H9 (cell line): Measurements from ENCODE around the gene BEX4. TPM values are rescaled to one million over a fixed set of nuclear protein-coding genes. Genes with fewer than 3 reads are reported as not detected.

Experiments used
- DNase-seq: peaks from one replicate; pipeline ENCODE4 v3.0.0-alpha.2; 2017
- H2AFZ ChIP-seq: one replicate; pipeline ENCODE4 v1.6.1; 2013; ENCODE audit warnings: mild to moderate bottlenecking, low read length, control low read depth, moderate library complexity
- H2AK5ac ChIP-seq: 2 replicates; pipeline ENCODE4 v1.6.1; 2013; ENCODE audit warnings: low read length, control low read depth, mixed read lengths; ENCODE audit not compliant: insufficient read length
- H2BK120ac ChIP-seq: one replicate; pipeline ENCODE4 v1.6.1; 2013; ENCODE audit warnings: low read depth, mild to moderate bottlenecking, low read length, control low read depth, inconsistent platforms; ENCODE audit not compliant: poor library complexity, severe bottlenecking
- H2BK12ac ChIP-seq: 2 replicates; pipeline ENCODE4 v1.6.1; 2013; ENCODE audit warnings: low read length, control low read depth, mixed read lengths, low read depth; ENCODE audit not compliant: insufficient read length
- H2BK15ac ChIP-seq: 2 replicates; pipeline ENCODE4 v1.6.1; 2013; ENCODE audit warnings: low read depth, low read length, control low read depth
- H2BK20ac ChIP-seq: one replicate; pipeline ENCODE4 v1.6.1; 2013; ENCODE audit warnings: low read depth, mild to moderate bottlenecking, low read length, control low read depth, inconsistent platforms; ENCODE audit not compliant: poor library complexity, severe bottlenecking
- H2BK5ac ChIP-seq: 2 replicates; pipeline ENCODE4 v1.6.1; 2013; ENCODE audit warnings: low read length, control low read depth, mixed read lengths; ENCODE audit not compliant: insufficient read length
- H3K14ac ChIP-seq: 2 replicates; pipeline ENCODE4 v1.6.1; 2013; ENCODE audit warnings: low read length, control low read depth; ENCODE audit not compliant: insufficient read depth
- H3K18ac ChIP-seq: 2 replicates; pipeline ENCODE4 v1.6.1; 2013; ENCODE audit warnings: low read depth, mild to moderate bottlenecking, mixed read lengths, low read length, control low read depth; ENCODE audit not compliant: insufficient read length
- H3K23ac ChIP-seq: 2 replicates; pipeline ENCODE4 v1.6.1; 2013; ENCODE audit warnings: low read length, control low read depth, mixed read lengths, low read depth; ENCODE audit not compliant: insufficient read length
- H3K23me2 ChIP-seq: 2 replicates; pipeline ENCODE4 v1.6.1; 2013; ENCODE audit warnings: low read depth, mild to moderate bottlenecking, mixed read lengths, low read length, control low read depth; ENCODE audit not compliant: insufficient read length, poor library complexity, severe bottlenecking
- H3K27ac ChIP-seq: 2 replicates; pipeline ENCODE4 v1.5.1; 2013; ENCODE audit warnings: low read length, control low read depth, mixed read lengths, low read depth; ENCODE audit not compliant: insufficient read length
- H3K27me3 ChIP-seq: 2 replicates; pipeline ENCODE4 v1.6.1; 2013; ENCODE audit warnings: low read length, control low read depth, inconsistent platforms; ENCODE audit not compliant: insufficient read depth
- H3K4ac ChIP-seq: 2 replicates; pipeline ENCODE4 v1.6.1; 2013; ENCODE audit warnings: low read depth, mild to moderate bottlenecking, control low read depth, inconsistent platforms, low read length, moderate library complexity
- H3K4me1 ChIP-seq: 2 replicates; pipeline ENCODE4 v1.6.1; 2013; ENCODE audit warnings: low read length, control low read depth, inconsistent platforms; ENCODE audit not compliant: insufficient read depth
- H3K4me2 ChIP-seq: 2 replicates; pipeline ENCODE4 v1.6.1; 2013; ENCODE audit warnings: low read length, control low read depth, mixed read lengths; ENCODE audit not compliant: insufficient read length, insufficient read depth
- H3K56ac ChIP-seq: 2 replicates; pipeline ENCODE4 v1.6.1; 2013; ENCODE audit warnings: low read depth, mild to moderate bottlenecking, mixed read lengths, low read length, control low read depth; ENCODE audit not compliant: insufficient read length
- H3K79me1 ChIP-seq: 2 replicates; pipeline ENCODE4 v1.6.1; 2013; ENCODE audit warnings: low read depth, mild to moderate bottlenecking, moderate library complexity, low read length, control low read depth, inconsistent platforms; ENCODE audit not compliant: insufficient read depth, poor library complexity, severe bottlenecking
- H3K79me2 ChIP-seq: 2 replicates; pipeline ENCODE4 v1.6.1; 2013; ENCODE audit warnings: low read length, control low read depth, inconsistent platforms; ENCODE audit not compliant: insufficient read depth
- H3K9ac ChIP-seq: 2 replicates; pipeline ENCODE4 v1.6.1; 2013; ENCODE audit warnings: low read length, control low read depth, mixed read lengths; ENCODE audit not compliant: insufficient read length; ENCODE audit errors: extremely low read depth
- H3K9me3 ChIP-seq: one replicate; pipeline ENCODE4 v1.6.1; 2013; ENCODE audit warnings: low read depth, low read length, inconsistent platforms; ENCODE audit not compliant: control insufficient read depth
- H3T11ph ChIP-seq: one replicate; pipeline ENCODE4 v1.6.1; 2013; ENCODE audit warnings: mild to moderate bottlenecking, low read length, control low read depth, inconsistent platforms
- H4K20me1 ChIP-seq: one replicate; pipeline ENCODE4 v1.6.1; 2013; ENCODE audit not compliant: control insufficient read depth, insufficient read length, insufficient read depth
- H4K5ac ChIP-seq: 2 replicates; pipeline ENCODE4 v1.6.1; 2013; ENCODE audit warnings: low read depth, mild to moderate bottlenecking, mixed read lengths, low read length, control low read depth; ENCODE audit not compliant: insufficient read length
- H4K8ac ChIP-seq: replicated peaks from 2 replicates; pipeline ENCODE4 v1.6.1; 2013; ENCODE audit warnings: low read length, control low read depth, mixed read lengths, low read depth; ENCODE audit not compliant: insufficient read length
- H4K91ac ChIP-seq: 2 replicates; pipeline ENCODE4 v1.6.1; 2013; ENCODE audit warnings: low read depth, mild to moderate bottlenecking, moderate library complexity, mixed read lengths, low read length, control low read depth; ENCODE audit not compliant: insufficient read length
- H3K27ac Mint-ChIP-seq, 3 experiments: 2 replicates in 2 of 3; 3 replicates in 1 of 3; pipeline ENCODE4 v1.8.0; 2020 to 2021; ENCODE audit warnings: mixed read lengths in 3 of 3, mild to moderate bottlenecking in 1 of 3, moderate library complexity in 1 of 3
- H3K27me3 Mint-ChIP-seq: 2 replicates; pipeline ENCODE4 v1.8.0; 2021; ENCODE audit warnings: low read depth, mild to moderate bottlenecking, moderate library complexity, mixed read lengths
- H3K36me3 Mint-ChIP-seq, 3 experiments: 2 replicates in 2 of 3; 3 replicates in 1 of 3; pipeline ENCODE4 v1.8.0; 2020 to 2021; ENCODE audit warnings: low read depth in 3 of 3, mixed read lengths in 3 of 3; ENCODE audit not compliant: insufficient read depth in 1 of 3
- H3K4me1 Mint-ChIP-seq, 2 experiments: 2 replicates each; pipeline ENCODE4 v1.8.0; 2020; ENCODE audit warnings: mixed read lengths in 2 of 2
- H3K4me3 Mint-ChIP-seq, 2 experiments: 2 replicates in 1 of 2; 3 replicates in 1 of 2; pipeline ENCODE4 v1.8.0; 2020 to 2021; ENCODE audit warnings: mild to moderate bottlenecking in 2 of 2, mixed read lengths in 2 of 2, moderate library complexity in 1 of 2
- H3K9me3 Mint-ChIP-seq, 2 experiments: 2 replicates in 1 of 2; 3 replicates in 1 of 2; pipeline ENCODE4 v1.8.0; 2020; ENCODE audit warnings: mild to moderate bottlenecking in 2 of 2, mixed read lengths in 2 of 2, moderate library complexity in 1 of 2
- CTCF ChIP-seq: fragments of 200-600 bp; sonication (generic); conservative IDR thresholded peaks from 3 replicates; pipeline ENCODE4 v1.8.0; 2021; ENCODE audit warnings: antibody characterized with exemption, mild to moderate bottlenecking
- WGBS: extraction: QIAGEN DNeasy Blood & Tissue Kit; methylation state at CpG from one replicate; pipeline ENCODE4 v1.1.7; 2013; ENCODE audit warnings: missing lambda C conversion rate, low lambda C conversion rate, mixed read lengths; ENCODE audit not compliant: insufficient read length; ENCODE audit errors: extremely low coverage; 5-methylcytosine and 5-hydroxymethylcytosine counted together
- total RNA-seq: library from RNA; stranded (reverse); gene quantifications from 2 replicates; pipeline ENCODE4 v1.2.1, GENCODE V29; 2021

BEX4 gene
- total RNA-seq, 1 experiment from 2014 or later: 48.2 TPM

GRCh38 chrX:103254171-103254824 is 39.4 kb downstream of the BEX4 start:
- Histone ChIP-seq H3K56ac (peak overlapping the region; percentile 64), H3K9me3 (no peaks in the 10 kb centered on the region), H3K18ac (peak overlapping the region; percentile 71), H4K91ac (no peak overlapping the region), H3K27me3 (no peaks in the 10 kb centered on the region), H3K4ac (no peak overlapping the region), H2BK20ac (no peak overlapping the region), H4K20me1 (no peaks in the 10 kb centered on the region), H3K79me2 (no peaks in the 10 kb centered on the region), H3K79me1 (no peaks in the 10 kb centered on the region), H2BK15ac (no peak overlapping the region), H3K9ac (peak overlapping the region; percentile 81), H3K14ac (no peak overlapping the region), H2BK5ac (no peak overlapping the region), H3K23me2 (peaks cover 4% of the 10 kb centered on the region), H4K5ac (peak overlapping the region; percentile 11), H2AFZ (no peak overlapping the region), H3K23ac (no peak overlapping the region), H3K4me1 (0 out of 2 replicates have a peak, but pooled peaks cover 2% of the 10 kb centered on the region), H3K27ac (peak overlapping the region; percentile 77), H3K4me2 (peak overlapping the region; percentile 58), H2BK120ac (no peak overlapping the region), H2AK5ac (no peak overlapping the region), H3T11ph (no peak overlapping the region), H4K8ac (no peak overlapping the region), H2BK12ac (no peak overlapping the region)
- Mint-ChIP-seq H3K27me3 (peaks cover 1% of the 10 kb centered on the region; the same call in 1 of the 2 replicates), H3K4me1 (peaks cover 7 to 20% of the 10 kb centered on the region in 2 experiments; a peak in 3 of 4 replicates), H3K36me3 (peaks cover 16 to 19% (median 17%) of the 10 kb centered on the region in 3 experiments), H3K4me3 (peak overlapping the region; percentile 82 to 89), H3K9me3 (peaks cover 2 to 54% of the 10 kb centered on the region in 2 experiments; a peak in 4 of 5 replicates), H3K27ac (peak overlapping the region; percentile 97 to 99 (median 98))
- no CpG with 5 or more reads among the region's 22 CpGs for WGBS
- DNase-seq: peak; percentile 98
- no peak for TF ChIP-seq CTCF
